GM19043 (cell line): ENCODE data around the gene KLHDC3.

ENCODE experiments used
- ATAC-seq: cut with Tn5 transposase; IDR thresholded peaks from one replicate; pipeline ENCODE4 v1.9.1; 2021; ENCODE audit warnings: low read depth; ENCODE audit not compliant: unreplicated experiment

Gene KLHDC3, protein sequence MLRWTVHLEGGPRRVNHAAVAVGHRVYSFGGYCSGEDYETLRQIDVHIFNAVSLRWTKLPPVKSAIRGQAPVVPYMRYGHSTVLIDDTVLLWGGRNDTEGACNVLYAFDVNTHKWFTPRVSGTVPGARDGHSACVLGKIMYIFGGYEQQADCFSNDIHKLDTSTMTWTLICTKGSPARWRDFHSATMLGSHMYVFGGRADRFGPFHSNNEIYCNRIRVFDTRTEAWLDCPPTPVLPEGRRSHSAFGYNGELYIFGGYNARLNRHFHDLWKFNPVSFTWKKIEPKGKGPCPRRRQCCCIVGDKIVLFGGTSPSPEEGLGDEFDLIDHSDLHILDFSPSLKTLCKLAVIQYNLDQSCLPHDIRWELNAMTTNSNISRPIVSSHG

DNA sequence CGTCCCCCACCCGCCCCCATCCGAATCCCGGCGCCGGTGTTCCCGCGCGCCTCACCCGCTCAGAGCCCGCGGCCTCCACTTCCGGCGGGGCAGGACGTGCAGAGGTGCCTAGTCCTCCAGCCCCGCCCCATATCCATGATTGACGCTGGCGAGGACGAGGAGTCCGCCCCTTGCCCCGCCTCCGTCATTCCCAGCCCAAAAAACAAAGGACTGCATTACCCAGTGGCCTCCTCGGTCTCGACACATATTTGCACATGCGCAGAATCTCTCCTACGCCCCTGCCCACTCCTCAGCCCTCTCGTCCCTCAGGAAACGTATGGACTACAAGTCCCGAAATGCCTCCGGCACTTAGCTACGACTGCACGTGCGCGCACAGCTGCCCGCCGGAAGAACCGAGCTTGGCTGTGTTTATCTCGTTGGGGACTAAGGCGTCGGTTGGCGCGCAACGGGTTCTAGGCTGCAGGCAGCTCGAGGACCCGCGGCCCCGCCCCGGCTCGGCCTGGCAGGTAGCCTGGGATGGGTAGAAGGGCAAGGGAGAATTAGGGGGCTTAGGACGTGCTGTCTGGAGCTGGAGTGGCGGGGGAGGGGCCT, at the start of gene KLHDC3, which contains the start of gene MEA1:
TSS of gene KLHDC3 (plus strand) at position 407 of the 591 bp plus-strand sequence. CDS start 2,944 bp downstream, outside the sequence.
TSS of gene MEA1 (minus strand) at position 104 of the 591 bp plus-strand sequence. CDS start 133 bp downstream, outside the sequence.
- peak; percentile 91 for ATAC-seq

DNA sequence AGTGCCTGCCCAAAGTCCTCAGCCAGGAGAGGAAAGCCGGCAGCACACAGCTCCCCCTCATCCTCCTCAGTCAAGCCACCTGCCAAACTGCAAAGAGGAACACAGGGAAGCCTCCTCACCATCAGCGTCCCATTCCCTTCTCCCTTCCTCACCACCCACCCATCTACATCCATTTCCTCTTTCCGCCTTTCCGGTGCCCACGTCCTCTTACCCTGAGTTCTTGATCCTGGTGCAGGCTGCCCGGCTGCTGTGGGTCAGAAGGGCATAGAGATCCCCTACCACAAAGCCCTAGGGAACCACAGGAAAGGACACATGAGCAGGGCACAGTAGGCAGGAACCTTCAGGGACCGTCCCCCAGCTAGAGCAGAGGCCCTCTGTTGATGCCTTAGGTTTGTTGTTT, 47.5 kb upstream of the KLHDC3 start:
- ATAC-seq = no peak

DNA sequence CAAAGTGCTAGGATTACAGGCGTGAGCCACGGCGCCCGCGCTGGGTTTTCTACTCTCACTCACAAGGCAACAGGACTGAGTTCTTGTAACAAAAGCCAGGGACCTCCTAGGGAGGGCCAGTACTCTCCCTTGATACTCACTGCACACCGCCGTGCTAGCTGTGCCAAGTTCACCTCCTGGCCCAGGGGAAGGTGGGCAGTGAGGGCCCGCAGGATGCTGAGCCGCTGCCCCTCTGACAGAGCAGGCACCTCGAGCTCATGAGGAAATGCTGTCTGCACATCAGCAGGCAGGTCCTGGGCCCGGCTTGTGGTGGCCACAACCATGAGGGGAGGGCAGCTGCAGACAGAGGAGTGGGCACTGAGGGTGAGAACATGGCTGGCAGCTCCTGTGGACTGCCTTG, 46.8 kb upstream of the KLHDC3 start:
- ATAC-seq = no peak

DNA sequence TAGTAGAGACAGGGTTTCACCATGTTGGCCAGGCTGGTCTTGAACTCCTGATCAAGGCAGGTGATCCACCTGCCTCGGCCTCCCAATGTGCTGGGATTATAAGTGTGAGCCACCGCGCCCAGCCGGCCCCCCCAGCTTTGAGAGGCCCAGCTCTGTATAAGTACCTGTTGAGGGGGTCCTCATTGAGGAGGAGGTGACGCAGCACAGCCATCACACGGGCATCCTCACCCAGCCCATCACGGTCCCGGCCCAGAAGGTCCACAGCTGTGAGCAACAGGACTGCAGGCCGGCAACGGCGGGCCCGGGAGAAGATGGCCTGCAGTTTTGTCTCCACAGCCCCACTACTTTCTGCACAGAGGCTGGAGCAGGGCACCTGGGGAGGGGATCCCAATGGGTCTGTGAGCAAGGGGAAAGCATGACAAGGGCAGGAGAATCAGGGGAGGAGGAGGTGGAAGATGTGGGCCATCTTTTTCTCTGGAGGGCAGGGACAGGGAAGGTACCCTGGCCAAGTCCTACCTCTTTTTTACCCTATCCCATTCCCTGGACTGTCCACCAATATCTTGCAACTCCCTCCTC, 45.8 kb upstream of the KLHDC3 start:
- ATAC-seq = no peak

DNA sequence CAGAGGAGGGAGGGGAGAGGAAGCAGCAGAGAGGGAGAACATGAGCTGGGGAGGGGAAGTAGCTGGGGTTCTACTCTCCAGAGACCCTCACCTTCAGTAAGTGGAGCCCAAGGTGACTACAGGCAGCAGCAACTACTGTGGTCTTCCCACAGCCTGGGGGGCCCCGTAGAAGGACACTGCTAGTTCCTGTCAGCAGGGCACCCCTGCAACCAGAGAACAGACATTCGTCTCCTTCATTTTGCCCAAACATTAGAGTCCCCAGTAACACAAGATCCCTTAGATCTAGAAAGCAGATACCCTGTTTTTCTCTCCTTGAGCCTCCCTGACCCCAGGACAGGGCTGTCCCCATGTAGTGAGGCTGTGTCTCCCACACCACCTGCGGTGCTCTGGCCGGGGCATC, 45.3 kb upstream of the KLHDC3 start:
- no peak for ATAC-seq

DNA sequence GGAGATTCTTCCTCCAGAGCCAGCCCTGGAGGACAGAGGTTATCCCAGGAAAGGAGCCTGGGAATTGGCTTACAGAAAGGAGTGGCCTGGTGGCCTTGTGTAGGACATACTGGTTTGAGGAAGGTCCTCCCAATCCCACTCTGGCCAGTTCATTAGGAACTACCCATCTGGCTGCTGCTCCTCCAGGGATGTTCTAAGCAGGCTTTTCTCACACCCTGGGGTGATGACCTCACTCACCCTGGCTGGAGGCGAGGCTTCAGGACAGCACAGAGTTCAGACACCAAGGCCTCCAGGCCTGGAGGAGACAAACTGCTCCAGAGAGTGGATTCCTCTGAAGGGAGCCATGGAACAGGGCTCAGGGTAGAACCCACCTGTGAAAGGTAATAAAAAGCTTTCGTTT, 44.6 kb upstream of the KLHDC3 start:
- no peak for ATAC-seq

DNA sequence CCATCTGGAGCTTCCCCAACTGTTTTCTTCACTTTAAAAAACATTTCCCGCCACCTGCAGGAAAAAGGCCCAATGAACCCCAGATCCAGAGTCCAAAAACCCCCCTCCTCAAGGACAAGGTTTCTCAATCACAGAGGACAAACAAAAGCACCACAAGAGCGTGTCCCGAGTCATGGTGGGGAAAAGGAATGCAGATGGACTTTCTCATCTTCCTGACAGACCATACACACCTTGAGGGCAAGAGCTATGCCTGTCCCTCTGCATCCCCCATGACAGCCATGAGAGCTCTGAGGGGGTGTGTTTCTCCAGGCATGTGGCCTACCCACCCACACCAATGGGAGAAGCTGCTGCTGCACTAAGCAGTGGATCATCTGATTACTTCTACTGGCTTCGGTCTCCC, 44.1 kb upstream of the KLHDC3 start:
- no peak for ATAC-seq

DNA sequence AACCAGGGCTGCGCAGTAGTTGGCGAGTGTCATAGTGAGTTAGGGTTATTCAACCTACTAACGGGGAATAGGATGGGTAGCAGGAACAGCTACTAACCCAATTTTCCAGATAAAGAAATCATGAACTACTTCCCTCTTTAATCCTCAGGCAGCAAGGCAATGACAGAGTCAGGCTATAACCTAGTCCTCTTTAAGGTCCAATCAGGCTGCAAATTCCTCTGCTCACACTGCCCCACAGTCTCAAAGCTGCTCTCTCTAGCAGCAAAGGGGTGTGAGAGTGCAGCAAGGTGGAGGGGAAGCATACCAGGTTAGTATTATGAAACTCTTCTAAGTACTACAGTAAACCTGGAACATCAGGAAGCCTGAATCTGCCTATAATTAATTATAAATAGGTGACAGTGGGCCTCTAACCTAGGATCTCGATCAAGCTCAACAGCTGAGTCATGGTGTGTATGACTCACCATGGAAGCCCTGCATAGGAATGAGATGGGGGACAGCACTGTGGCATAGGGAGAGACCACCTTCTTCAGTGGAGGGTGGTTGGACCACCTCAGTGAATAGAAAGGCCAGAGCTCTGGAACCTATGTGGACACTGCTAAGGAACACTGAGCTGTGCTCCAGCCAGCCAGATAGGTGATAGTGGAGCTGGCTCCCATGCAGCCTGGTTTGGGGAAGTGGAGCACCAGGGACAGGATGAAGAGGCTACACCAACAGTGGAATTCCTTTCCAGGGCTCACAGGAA, 43.0 kb upstream of the KLHDC3 start:
- no peak for ATAC-seq

DNA sequence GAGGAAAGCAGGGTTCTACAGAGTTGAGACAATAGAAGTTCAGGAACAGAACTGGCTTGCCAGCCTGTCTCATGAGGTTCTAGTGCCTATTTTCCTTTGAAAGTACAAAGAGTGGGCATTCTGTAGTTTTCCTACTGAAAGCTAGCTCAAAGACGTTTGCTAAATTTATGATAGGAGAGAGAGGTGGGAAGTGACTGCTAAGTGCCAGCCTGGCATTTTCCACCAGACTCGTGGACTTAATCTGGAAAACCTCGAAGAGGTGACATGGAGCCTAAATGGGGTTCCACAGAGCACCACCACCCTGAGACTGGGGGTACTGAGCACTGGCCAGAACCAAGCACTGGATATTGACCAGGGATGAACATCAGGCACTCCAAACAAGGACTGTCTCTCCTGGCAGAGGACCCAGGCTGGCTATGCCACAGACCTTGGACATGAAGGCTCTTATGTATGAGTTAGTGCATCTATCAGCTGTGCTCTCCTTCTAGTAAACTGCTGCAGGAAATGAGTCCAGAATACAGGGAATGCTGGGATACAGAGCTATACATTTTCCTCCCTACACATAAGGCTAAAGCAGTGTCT, 42.2 kb upstream of the KLHDC3 start:
- ATAC-seq = no peak

DNA sequence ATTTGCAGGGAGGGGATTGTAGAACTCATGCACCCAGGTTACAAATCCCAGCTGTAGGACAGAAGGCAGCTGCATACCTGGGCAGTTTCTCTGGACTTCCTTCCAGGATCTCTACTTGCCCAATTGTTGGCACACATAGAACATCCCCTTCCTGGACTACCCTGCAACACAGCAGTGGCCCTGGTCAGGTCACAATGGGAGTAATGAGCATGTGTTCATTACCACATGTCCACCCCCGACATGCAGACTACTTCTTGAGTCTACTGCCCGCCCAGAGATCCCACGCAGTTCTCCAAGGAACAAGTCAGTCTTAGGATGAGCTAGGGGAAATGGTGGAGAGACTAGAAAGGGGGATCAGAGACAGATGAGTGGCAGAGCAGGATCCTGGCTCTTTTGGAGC, 40.1 kb upstream of the KLHDC3 start:
- ATAC-seq = no peak

DNA sequence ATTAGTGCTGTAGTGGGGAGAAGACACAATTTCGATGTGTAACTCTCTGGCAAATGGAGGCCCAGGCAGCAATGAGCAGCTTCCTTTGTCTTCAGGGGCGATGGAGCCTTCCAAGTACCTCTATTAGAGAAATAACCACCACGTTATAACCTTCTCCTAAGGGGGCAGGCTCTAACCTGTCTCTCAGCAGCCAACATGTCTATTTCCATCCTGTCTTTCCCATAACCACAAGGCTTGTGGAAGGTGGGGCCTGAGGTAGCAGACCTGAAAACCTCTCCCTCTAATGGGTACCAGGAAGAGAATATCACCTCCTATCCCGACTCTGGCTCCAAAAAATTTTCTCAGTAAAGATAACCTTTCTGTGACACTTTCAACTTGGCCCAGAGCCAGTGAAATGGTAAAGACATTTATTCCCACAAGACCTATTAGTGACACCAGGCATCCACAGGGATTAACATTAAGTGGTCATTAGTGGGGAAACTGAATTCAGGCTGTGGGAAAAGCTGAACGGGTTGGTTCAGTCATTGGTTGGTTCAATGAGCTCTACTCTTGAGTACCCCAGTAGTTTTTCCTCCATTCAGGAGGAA, 39.0 kb upstream of the KLHDC3 start:
- no peak for ATAC-seq

DNA sequence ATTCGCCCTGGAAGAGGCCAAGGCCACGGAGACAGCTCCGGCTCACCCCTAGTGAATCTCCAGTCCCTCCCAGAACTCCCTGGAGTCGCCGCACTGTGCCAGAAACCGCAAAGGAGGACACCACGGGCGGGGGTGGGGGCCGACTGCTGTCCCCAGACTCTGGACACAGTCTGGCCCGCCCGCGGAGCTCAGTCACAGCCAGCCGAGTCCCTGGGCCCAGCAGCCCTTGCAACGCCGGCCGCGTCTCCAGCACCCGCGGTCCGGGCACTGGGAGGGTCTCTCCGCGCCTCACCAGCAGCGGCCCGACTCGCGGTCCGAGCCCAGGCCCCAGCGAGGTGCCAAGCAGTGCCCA, 35.6 kb upstream of the KLHDC3 start:
- peak; percentile 10 for ATAC-seq

DNA sequence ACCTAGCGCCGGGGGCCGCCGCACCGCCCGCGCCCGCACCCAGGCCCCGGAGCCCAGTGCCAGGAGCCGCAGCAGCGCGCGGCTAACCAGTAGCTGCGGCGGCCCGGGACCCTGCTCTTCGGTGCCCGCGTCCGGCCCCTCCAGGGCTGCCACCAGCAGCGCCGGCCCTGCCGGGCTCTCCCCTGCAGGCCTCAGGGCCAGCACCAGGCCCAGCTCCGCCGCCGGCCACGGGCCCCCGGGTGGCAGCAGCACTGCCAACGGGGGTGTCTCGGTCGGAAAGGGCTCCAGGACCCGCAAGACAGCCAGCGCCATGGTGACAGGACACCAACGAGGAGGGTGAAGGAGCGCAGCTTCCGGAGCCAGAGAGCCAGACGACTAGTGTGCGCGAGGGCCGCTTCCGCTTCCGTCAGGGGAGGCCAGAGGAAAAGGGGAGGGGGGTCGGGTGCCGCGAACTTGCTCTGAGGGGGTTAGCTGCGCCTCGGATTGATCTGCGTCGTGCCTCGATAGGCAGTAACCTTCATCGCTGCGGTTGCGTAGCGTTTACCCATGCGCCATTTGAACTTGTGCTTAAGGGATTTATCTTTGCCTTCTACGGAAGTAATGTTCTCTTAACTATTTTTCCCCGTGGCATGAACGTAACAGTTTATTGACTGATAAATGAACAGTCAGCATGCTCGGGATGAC, 35.1 kb upstream of the KLHDC3 start, which contains the start of gene PEX6:
TSS of gene PEX6 (minus strand) at position 343 of the 684 bp plus-strand sequence. CDS start at position 312, 31 bp downstream.
- peak; percentile 92 for ATAC-seq

DNA sequence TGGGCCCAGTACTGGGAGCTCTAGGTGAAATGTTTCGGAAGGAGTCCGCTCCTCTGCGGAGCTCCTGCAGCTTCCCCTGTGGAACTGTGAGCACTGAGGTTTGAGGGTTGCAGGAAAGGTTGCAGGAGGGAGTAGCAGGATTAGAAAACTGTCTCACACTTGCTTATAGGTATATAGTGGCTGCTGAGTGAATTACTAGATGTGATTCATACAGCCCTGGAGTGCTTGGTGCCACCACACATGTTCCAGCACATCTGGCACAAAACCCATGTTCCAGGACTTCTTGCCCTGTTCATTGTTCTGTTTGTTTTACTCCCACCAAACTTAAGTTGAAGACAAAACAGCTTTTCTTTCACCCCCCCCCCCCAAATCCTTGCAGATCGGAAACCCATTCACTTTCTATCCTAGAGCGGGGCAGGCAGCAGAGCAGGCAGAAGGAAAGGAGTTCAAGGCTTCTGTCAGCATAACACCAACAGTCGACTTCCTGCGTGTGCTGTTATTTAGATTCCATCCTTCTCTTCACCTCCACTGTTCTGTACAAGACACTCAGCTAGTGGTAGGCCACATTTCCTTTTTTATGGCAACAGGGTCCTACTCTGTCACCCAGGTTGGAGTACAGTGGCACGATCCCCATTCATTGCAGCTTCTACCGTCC, 34.4 kb upstream of the KLHDC3 start:
- no peak for ATAC-seq

DNA sequence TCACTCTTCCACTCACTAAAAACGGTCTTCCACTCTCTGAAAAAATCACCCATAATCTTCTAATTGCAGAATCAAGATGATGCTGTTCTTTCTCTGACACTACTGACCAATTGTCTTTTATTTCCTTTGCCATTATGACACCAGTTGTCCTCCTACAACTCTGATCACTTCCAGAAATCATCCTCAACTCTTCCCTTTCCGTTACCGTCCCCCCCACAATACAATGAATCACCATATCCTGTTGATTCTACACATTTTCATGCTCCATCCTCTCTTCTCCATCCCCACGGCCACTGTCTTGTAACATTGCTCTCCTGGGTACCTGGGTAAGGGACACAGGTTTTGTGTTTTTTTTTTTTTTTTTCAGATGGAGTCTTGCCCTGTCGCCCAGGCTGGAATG, 32.2 kb upstream of the KLHDC3 start:
- ATAC-seq = no peak

DNA sequence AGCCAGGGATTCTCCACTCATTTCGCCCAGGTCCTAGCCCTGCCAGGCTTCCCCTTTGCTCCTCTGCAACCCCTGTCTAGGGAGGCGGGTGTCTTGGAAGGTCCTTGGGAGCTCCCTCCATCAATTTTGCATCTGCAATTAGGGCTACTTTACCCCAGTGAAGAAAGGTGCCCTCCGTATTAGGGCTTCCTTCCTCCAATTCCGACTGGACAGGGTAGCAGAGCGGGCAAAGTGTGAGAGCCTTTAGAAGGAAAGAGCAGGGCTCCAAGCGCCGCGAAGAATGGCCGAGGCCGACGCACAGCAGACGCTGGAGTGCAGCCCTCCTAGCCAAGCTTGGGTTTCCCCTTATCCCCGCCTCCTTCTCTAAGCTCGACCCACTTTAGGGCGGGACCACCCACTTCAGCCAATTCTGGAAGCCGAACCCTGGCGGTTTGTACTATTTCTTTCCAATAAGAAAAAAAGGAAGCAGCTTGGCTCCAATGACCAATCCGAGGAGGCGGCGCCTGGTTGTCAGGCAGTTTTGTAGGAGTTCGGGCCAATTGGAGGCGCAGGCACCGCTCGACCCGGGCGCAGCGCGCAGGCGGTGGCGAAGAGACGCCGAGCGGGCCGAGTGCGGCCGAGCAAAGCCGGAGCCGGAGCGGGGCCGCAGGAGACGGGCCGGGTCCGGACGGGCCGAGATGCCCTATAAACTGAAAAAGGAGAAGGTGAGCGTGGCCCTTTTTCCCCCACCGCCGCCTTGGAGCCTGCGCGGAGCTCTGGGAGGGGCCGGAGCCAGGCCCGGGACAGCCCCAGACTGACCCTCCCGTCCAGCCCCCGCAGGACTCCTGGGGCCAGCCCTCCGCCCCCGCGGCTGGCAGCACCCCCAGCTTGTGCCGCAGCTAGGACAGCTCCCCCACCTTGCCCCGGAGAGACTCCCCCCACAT, 29.8 kb upstream of the KLHDC3 start, which contains the start of gene PPP2R5D:
TSS of gene PPP2R5D (plus strand) at position 570 of the 923 bp plus-strand sequence. CDS start at position 678, 108 bp downstream.
- peak; percentile 93 for ATAC-seq

DNA sequence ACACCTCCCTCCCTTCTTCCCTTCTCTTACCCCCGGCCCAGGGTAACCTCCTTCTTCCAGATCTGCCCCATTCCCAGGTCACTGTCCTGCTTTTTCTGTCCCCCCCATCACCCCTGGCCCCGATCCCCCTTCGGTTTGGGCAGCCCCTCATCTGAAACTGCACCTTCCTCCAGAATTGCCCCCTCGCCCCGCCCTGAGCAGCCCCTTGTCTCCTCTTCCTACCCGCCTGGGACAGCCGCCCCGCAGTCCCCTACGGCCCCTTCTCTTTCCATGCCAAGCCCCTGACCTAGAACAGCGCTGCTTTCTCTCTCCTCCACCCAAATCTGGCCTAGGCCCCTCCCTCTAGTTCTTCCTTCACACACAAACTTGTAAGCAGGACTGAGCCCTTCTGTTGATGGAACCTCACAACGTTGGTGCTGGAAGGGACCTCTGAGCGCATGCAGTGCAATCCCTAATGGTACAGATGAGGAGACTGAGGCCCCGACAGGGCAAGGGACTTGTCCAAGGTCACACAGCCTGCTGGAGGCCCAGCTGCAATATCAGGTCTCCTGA, 29.0 kb upstream of the KLHDC3 start:
- no peak for ATAC-seq
